Sigmoid colon (tissue), 4 donors: Measurements from ENCODE around the gene DIAPH2.

ENCODE experiments used
- CTCF ChIP-seq, 4 experiments: fragments of 450-650 bp in 3 of 4; fragments of 200-600 bp in 1 of 4; IDR thresholded peaks; one replicate each; pipeline ENCODE4 v1.5.1; 2016 to 2019; ENCODE audit warnings: antibody characterized with exemption in 4 of 4, mild to moderate bottlenecking in 3 of 4, moderate library complexity in 2 of 4
- EP300 ChIP-seq, 4 donors: sonication (generic); formaldehyde crosslinking; IDR thresholded peaks; one replicate each; pipeline ENCODE4 v1.6.1; 2017; ENCODE audit warnings: antibody characterized with exemption in 4 of 4
- POLR2A ChIP-seq, 2 donors: fragments of 450-650 bp; IDR thresholded peaks; one replicate each; pipeline ENCODE4 v1.6.1; 2016; ENCODE audit warnings: antibody characterized with exemption in 2 of 2, mild to moderate bottlenecking in 2 of 2, moderate library complexity in 2 of 2

- TF ChIP-seq CTCF (IDR thresholded peaks at IDR 0.05) (no peak), POLR2A (IDR thresholded peaks at IDR 0.05) (no peak), EP300 (IDR thresholded peaks at IDR 0.05) (no peak)
Measured at GRCh38 chrX:97622111-97622510, 937.5 kb downstream of the DIAPH2 start.
